HG03460 (cell line): ENCODE data around the gene OR5L1.

ENCODE experiments used
- ATAC-seq: cut with Tn5 transposase; IDR thresholded peaks from one replicate; pipeline ENCODE4 v1.9.1; 2021; ENCODE audit not compliant: unreplicated experiment

OR5L1 gene

DNA sequence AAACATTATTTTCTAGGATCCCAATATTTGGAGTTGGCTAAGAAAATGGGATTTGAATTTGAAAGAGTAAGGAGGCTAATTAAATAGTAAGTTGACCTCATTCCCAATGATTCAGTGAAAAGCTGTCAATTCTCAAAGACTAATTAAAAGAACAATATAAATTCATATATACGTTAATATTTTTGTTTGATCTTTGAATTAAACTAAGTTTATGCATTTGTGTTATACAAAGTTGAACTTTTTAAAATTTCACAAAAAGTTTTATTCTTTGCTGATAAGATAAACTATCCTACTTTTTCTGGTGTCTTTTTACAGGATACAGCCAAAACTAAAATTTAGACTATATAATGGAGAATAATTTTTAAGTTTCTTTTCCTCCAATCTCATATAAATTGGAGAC, at the start of gene OR5L1:
Gene OR5L1 (plus strand): TSS at position 301 of the 400 bp plus-strand sequence. CDS start 100 bp downstream, outside the sequence.
- no peak for ATAC-seq

DNA sequence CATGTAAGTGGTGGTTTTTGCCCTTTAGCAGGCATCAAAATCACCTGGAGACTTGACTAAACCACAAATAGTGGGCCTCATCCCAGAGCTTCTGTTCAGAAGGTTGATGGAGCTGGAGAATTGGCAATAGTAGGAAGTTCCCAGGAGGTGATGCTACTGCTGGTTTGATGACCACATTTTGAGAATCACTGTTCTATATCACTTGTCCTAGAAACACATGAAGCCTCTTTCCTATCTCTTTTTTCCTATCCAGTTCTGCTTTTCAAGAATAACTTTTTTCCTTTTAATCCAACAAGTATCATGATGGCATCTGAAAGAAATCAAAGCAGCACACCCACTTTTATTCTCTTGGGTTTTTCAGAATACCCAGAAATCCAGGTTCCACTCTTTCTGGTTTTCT, 38.0 kb upstream of the OR5L1 start, which contains the start of gene OR5D13:
Gene OR5D13 (plus strand): TSS at position 301 of the 400 bp plus-strand sequence. CDS start 0 bp downstream, at position 301.
- ATAC-seq: no peak

DNA sequence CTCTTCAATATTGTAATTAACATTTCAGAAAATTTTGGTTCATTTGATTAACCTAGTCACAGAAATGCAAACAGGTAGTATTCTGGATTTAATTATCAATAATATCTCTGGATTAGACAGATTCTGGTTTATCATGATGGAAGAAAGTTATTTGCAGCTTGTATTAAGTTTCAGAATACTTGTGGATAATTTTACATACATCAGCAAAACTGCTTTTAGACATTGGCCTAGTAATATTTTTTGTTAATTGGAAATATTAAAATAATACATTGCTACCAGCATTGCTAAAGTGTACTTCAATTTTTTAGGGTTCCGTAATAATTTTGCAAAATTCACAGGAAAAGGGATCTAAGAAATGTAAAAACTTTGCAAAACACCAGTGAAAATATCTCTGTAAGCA, 19.6 kb upstream of the OR5L1 start:
- ATAC-seq: no peak

DNA sequence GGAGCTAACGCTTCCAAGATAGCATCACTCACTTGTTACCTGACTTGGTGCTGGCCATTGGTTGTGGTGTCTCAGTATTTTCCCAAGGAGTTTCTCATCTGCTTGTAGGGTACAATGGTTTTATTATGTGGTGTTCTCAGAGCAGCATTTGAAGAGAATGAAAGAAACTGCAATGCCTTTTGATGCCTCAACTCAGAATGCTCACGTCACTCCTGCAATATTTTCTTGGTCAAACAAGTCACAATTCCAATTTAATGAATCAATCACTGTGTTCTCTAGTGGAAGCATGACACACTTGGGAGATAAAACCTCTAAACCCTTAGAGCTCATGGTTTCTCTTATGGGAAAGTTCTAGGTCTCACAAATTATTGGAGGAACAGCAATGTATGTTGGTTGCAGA, 17.8 kb upstream of the OR5L1 start:
- no peak for ATAC-seq

DNA sequence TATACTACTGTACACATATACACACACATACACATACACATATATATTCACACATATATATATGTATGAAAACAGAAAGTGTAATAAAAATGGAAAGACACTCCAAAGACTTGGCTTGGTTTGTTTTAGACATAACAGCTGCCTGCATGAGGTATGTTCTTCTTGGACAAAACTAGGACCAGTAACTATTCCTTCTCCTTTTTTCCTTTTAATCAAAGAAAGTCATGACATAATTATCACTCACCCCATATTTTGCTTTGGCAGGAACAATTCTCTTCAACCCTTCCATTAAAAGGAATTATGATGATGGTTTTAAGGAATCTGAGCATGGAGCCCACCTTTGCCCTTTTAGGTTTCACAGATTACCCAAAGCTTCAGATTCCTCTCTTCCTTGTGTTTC, 15.9 kb upstream of the OR5L1 start, which contains the start of gene OR5D14:
Gene OR5D14 (plus strand): TSS at position 301 of the 400 bp plus-strand sequence. CDS start 0 bp downstream, at position 301.
- ATAC-seq: no peak

DNA sequence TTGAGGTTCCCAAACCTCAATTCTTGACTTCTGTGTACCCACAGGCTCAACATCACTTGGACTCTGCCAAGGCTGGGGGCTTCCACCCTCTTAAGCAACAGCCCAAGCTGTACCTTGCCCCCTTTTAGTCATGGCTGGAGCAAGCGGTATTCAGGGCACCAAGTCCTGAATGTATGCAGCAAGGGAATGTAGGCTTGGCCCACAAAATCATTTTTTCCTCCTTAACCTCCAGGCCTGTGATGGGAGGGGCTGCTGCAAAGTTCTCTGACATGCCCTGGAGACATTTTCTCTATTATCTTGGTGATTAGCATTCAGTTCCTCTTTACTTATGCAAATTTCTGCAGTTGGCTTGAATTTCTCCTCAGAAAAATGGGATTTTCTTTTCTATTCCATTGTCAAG, 4.9 kb upstream of the OR5L1 start:
- ATAC-seq: no peak

DNA sequence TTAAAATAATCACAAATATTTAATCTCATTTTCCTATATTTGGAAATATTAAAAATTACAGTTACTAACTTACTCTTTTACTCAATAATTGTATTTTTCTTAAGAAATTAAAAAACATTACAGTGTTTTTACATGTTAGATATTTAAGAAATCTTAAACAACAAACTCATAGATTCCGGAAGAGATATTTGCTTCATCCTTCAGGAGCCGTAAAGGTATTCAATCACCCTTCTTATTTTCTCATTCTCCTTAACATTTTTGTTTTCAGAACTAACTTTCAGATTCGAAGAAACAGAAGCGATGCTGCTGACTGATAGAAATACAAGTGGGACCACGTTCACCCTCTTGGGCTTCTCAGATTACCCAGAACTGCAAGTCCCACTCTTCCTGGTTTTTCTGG, 8.2 kb downstream of the OR5L1 start, which contains the start of gene OR5D18:
Gene OR5D18 (plus strand): TSS at position 301 of the 400 bp plus-strand sequence. CDS start 0 bp downstream, at position 301.
- ATAC-seq: no peak

DNA sequence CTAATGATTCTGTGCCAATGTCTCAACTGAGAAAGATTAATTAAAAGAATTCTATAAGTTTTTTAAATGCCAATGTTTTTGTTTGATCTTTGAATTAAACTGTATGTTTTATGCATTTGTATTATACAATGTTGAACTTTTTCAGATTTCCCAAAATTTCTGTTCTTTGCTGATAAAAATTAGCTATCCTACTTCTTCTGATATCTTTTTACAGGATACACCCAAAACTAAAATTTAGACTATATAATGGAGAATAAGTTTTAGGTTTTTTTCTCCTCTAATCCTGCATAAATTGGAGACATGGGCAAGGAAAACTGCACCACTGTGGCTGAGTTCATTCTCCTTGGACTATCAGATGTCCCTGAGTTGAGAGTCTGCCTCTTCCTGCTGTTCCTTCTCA, 15.8 kb downstream of the OR5L1 start, which contains the start of gene OR5L2:
Gene OR5L2 (plus strand): TSS at position 301 of the 400 bp plus-strand sequence. CDS start 0 bp downstream, at position 301.
- ATAC-seq: no peak

DNA sequence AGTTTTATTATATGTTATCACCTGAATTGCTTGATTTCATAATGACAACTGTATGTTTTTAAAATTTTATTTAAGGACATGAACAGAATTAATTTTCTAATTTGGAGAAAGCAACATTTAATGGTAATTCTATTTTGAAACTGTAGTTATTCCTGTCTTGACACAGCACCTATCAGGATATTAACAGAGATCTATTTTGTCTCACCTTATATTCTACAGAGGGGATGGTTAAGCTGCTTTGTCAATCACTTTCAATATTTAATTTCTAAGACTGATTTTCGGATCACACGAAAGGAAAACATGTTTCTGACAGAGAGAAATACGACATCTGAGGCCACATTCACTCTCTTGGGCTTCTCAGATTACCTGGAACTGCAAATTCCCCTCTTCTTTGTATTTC, 27.3 kb downstream of the OR5L1 start, which contains the start of gene OR5D16:
Gene OR5D16 (plus strand): TSS at position 301 of the 400 bp plus-strand sequence. CDS start 0 bp downstream, at position 301.
- no peak for ATAC-seq

DNA sequence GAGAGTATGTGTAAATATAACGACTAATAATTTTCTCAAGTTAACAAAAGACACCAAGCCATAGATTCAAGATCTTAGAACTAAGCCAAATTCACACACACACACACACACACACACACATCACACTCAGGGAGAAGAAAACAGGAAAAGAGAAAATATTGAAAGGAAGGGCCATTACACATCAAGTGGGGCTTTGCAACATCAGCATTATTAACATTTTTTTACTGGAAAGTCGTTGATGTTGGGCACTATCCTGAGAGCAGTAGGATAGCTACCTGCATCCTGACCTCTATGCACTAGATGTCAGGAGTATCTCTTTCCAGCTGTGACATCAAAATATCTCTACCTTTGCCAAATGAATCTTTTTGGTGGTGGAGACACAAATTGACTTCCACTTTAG, 36.3 kb downstream of the OR5L1 start:
- no peak for ATAC-seq

DNA sequence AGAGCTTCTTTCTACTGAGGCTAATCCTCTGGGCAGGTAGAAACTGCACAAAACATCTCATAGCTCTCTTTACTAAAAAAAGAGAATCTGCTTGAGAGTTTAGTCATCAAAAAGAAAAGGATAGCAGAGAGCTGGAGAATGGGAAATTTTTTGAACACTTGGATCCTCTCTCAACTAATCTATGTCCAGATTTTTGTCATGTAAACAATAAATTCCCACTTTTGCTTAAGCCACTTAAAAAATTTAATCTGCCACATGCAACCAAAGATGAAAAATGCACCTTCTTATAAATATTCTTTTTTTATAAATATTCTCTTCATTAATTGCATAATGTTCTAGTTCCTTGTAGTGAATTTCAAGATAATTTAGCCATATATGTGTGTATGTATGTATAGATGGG, 37.9 kb downstream of the OR5L1 start:
- no peak for ATAC-seq

DNA sequence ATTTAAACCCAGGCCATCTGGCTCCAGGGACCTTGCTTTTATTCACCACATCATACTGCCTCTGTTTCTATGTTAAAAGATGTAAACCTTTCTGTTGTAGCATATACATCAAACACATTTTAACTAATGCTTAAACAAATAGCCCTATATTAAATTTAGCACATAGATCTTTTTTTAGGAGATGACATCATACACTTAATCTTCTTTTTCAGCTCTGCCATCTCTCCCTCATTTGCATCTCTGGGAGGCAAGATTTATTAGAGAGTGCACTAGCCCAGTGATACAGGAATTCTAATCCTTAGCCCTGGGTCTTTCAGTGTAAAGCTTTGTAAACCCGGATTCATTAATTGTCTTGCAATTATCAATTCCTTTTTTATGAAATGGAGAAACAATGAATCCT, 41.0 kb downstream of the OR5L1 start:
- no peak for ATAC-seq

DNA sequence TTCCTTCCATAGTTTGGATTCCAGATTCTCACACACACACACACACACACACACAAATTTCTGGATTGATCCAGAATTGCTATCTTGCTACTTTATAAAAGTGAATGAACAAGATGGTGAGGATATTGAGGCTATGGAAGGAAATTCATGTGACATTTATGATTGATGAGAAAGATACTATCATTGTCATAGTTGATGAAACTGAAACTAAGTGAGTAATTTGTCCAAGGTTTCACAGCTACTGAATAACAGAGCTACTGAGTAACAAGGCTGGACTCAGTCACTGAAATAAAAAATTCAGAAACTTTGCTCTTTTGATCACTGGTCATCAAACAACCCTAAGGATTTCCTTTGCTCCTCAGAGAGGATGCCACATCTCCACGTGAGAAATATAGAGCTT, 43.5 kb downstream of the OR5L1 start:
- no peak for ATAC-seq
